Common myeloid progenitor, CD34-positive (primary cell): ENCODE measurements around the gene RGS13.

Experiments
- CTCF ChIA-PET: fragments of 350-600 bp; sonication (Branson Sonifier 250); formaldehyde crosslinking; loops from one replicate; lab custom pipeline; 2021; ENCODE audit warnings: antibody characterized with exemption; lab: Charles Lee
- POLR2A ChIA-PET: fragments of 350-600 bp; sonication (Branson Sonifier 250); formaldehyde crosslinking; loops from one replicate; lab custom pipeline; 2021; ENCODE audit warnings: antibody characterized with exemption; lab: Charles Lee
- DNase-seq, 3 donors: peaks; one replicate each; pipeline versions ENCODE4 v3.0.0 to v3.0.0-alpha.2; 2013
- H3K27ac ChIP-seq, 2 experiments: 1 replicate in 1 of 2; 2 replicates in 1 of 2; pipeline ENCODE4 v1.7.0; 2013; ENCODE audit warnings: inconsistent platforms in 2 of 2, low read length in 2 of 2, mild to moderate bottlenecking in 2 of 2, low read depth in 1 of 2, moderate library complexity in 1 of 2; ENCODE audit not compliant: severe bottlenecking in 2 of 2, insufficient read depth in 1 of 2, poor library complexity in 1 of 2
- H3K27me3 ChIP-seq, 5 experiments: replicated peaks in 2 of 5; 1 replicate in 3 of 5; 2 replicates in 2 of 5; pipeline versions ENCODE4 v1.6.1 to v1.7.0; 2013; ENCODE audit warnings: low read length in 4 of 5, mild to moderate bottlenecking in 2 of 5, moderate library complexity in 2 of 5, inconsistent platforms in 1 of 5; ENCODE audit not compliant: insufficient read depth in 5 of 5, control insufficient read depth in 4 of 5
- H3K36me3 ChIP-seq, 4 experiments: 1 replicate in 2 of 4; 2 replicates in 2 of 4; pipeline versions ENCODE4 v1.6.1 to v1.7.0; 2013; ENCODE audit warnings: low read length in 3 of 4, control low read depth in 1 of 4, mild to moderate bottlenecking in 1 of 4; ENCODE audit not compliant: control insufficient read depth in 4 of 4, insufficient read depth in 4 of 4
- H3K4me1 ChIP-seq, 4 experiments: 1 replicate in 3 of 4; 2 replicates in 1 of 4; pipeline versions ENCODE4 v1.6.1 to v1.7.1; 2013; ENCODE audit warnings: low read length in 3 of 4, mild to moderate bottlenecking in 3 of 4, control low read depth in 1 of 4, inconsistent platforms in 1 of 4, moderate library complexity in 1 of 4; ENCODE audit not compliant: control insufficient read depth in 4 of 4, insufficient read depth in 4 of 4; ENCODE audit errors: control extremely low read depth in 1 of 4
- H3K4me3 ChIP-seq, 7 experiments: 1 replicate in 4 of 7; 2 replicates in 3 of 7; pipeline versions ENCODE4 v1.5.1 to v1.7.0; 2013; ENCODE audit warnings: mild to moderate bottlenecking in 7 of 7, low read length in 6 of 7, moderate library complexity in 6 of 7, inconsistent platforms in 2 of 7, low read depth in 2 of 7, control low read depth in 1 of 7; ENCODE audit not compliant: insufficient read depth in 4 of 7, control insufficient read depth in 1 of 7; ENCODE audit errors: extremely low read depth in 1 of 7
- H3K9me3 ChIP-seq, 5 experiments: 1 replicate in 4 of 5; 2 replicates in 1 of 5; pipeline versions ENCODE4 v1.6.1 to v1.7.1; 2013; ENCODE audit warnings: low read length in 4 of 5, mild to moderate bottlenecking in 2 of 5, inconsistent platforms in 1 of 5, low read depth in 1 of 5, moderate library complexity in 1 of 5; ENCODE audit not compliant: control insufficient read depth in 4 of 5, insufficient read depth in 2 of 5; ENCODE audit errors: control extremely low read depth in 1 of 5
- WGBS: methylation state at CpG from one replicate; pipeline ENCODE4 v1.1.5; 2013; ENCODE audit not compliant: insufficient coverage; 5-methylcytosine and 5-hydroxymethylcytosine counted together

The RGS13 gene

GRCh38 chr1:192632188-192632587, 3.8 kb upstream of the RGS13 start:
- H3K36me3 ChIP-seq, result no peaks in the 10 kb centered on the region
- H3K27me3 ChIP-seq, result no peaks in the 10 kb centered on the region
- no peak overlapping the region for H3K27ac ChIP-seq
- DNase-seq, result no peak
- no peaks in the 10 kb centered on the region for H3K4me1 ChIP-seq
- H3K4me3 ChIP-seq, result no peak overlapping the region
- peaks cover 0 to 2% (median 0%) of the 10 kb centered on the region in 5 experiments for H3K9me3 ChIP-seq
- ChIA-PET POLR2A (no interaction called here), CTCF (no interaction called here)
- WGBS, result no CpG with 5 or more reads among the region's 3 CpGs

GRCh38 chr1:192632641-192633532, 3.1 kb upstream of the RGS13 start:
- ChIA-PET CTCF (no interaction called here), POLR2A (no interaction called here)
- WGBS, result 93% methylated on average over 2 of the region's 6 CpGs
- Histone ChIP-seq H3K36me3 (no peaks in the 10 kb centered on the region), H3K4me1 (no peaks in the 10 kb centered on the region), H3K9me3 (peaks cover 0 to 2% (median 0%) of the 10 kb centered on the region in 5 experiments), H3K27me3 (no peaks in the 10 kb centered on the region), H3K4me3 (no peak overlapping the region), H3K27ac (no peak overlapping the region)
- DNase-seq, result no peak

- Histone ChIP-seq H3K9me3 (peaks cover 0 to 2% (median 0%) of the 10 kb centered on the region in 5 experiments), H3K27me3 (no peaks in the 10 kb centered on the region), H3K36me3 (no peaks in the 10 kb centered on the region), H3K4me3 (no peak overlapping the region), H3K27ac (no peak overlapping the region), H3K4me1 (no peaks in the 10 kb centered on the region)
- POLR2A ChIA-PET, result no interaction called here
- 95% methylated on average over 7 of the region's 7 CpGs for WGBS
- DNase-seq, result no peak
- CTCF ChIA-PET, result no interaction called here
Observed at GRCh38 chr1:192633533-192634253, 2.3 kb upstream of the RGS13 start.

GRCh38 chr1:192635041-192635440, 906 bp upstream of the RGS13 start:
- Histone ChIP-seq H3K9me3 (no peaks in the 10 kb centered on the region), H3K36me3 (no peaks in the 10 kb centered on the region), H3K27me3 (no peaks in the 10 kb centered on the region), H3K4me3 (no peak overlapping the region), H3K27ac (no peak overlapping the region), H3K4me1 (peaks cover 0 to 7% (median 1%) of the 10 kb centered on the region in 4 experiments)
- POLR2A ChIA-PET, result no interaction called here
- CTCF ChIA-PET, result no interaction called here
- WGBS, result 92% methylated on average over 2 of the region's 2 CpGs
- DNase-seq, result no peak

- 90% methylated on average over 2 of the region's 4 CpGs for WGBS
Observed at GRCh38 chr1:192639607-192640368, 3.8 kb downstream of the RGS13 start.

GRCh38 chr1:192652159-192652558, 16.2 kb downstream of the RGS13 start:
- H3K4me1 ChIP-seq, result peaks cover 0 to 4% (median 0%) of the 10 kb centered on the region in 4 experiments
- H3K4me3 ChIP-seq, result no peak overlapping the region
- H3K36me3 ChIP-seq, result no peaks in the 10 kb centered on the region
- no peaks in the 10 kb centered on the region for H3K27me3 ChIP-seq
- CTCF ChIA-PET, result no interaction called here
- WGBS, result no CpG with 5 or more reads among the region's 1 CpG
- POLR2A ChIA-PET, result no interaction called here
- no peak for DNase-seq
- no peak overlapping the region for H3K27ac ChIP-seq
- peaks cover 0 to 1% (median 0%) of the 10 kb centered on the region in 5 experiments for H3K9me3 ChIP-seq

More at GRCh38 chr1:192639607-192640368, 3.8 kb downstream of the RGS13 start:
- Histone ChIP-seq H3K36me3 (no peaks in the 10 kb centered on the region), H3K27me3 (no peaks in the 10 kb centered on the region), H3K27ac (no peak overlapping the region), H3K4me1 (peaks cover 0 to 7% (median 1%) of the 10 kb centered on the region in 4 experiments), H3K4me3 (no peak overlapping the region), H3K9me3 (no peaks in the 10 kb centered on the region)
- CTCF ChIA-PET, result no interaction called here
- POLR2A ChIA-PET, result no interaction called here
- DNase-seq, result no peak
